G401.6 (cell line): ENCODE data around the gene ADCY5.
A peak's percentile ranks its signal among the peaks of the same experiment; 100 is the strongest.

Experiments used
- FAIRE-seq: peaks from 2 replicates; lab custom pipeline; 2012; peaks lifted over from hg19 to GRCh38; lab: Jason Lieb, UNC

Gene ADCY5

DNA sequence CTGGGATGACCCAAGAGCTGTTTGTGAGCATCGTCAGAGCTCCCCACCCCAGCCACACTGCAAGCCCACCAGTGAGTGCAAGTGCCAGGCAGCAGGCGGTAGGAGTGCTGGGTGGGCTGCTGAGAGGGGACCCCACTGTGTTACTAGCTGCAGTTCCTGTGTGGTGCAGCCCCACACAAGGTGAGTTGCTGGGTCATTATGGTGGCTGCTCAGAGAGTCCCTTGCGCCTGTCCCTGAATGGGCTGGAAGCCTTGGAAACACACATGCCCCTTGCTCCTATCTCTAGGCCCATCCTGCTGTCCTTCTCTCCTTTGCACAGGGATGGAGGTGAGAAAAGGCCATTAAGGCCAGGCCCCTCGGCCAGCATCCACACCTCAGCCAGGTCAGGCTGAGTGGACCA lies 163.4 kb downstream of the ADCY5 start:
- no peak for FAIRE-seq

DNA sequence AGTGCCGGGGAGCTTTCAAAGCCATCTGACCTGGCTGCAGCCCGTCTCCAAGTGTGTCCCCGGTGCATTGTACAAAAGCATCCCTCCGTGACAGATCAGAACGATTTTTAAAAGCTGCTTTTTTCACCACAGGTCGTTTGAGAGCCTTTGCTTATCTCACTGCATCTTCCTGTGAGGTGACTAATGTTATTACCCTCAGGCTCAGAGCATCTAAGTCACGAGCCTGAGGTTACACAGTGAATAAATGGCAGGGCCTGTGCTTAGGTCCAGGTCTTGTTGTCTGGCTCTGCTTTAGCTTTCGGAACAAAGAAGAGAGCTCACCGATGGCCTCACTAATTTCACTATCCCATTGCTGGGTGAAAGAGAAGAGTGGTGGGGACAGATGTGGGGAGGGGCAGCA lies 163.8 kb downstream of the ADCY5 start:
- FAIRE-seq: no peak

DNA sequence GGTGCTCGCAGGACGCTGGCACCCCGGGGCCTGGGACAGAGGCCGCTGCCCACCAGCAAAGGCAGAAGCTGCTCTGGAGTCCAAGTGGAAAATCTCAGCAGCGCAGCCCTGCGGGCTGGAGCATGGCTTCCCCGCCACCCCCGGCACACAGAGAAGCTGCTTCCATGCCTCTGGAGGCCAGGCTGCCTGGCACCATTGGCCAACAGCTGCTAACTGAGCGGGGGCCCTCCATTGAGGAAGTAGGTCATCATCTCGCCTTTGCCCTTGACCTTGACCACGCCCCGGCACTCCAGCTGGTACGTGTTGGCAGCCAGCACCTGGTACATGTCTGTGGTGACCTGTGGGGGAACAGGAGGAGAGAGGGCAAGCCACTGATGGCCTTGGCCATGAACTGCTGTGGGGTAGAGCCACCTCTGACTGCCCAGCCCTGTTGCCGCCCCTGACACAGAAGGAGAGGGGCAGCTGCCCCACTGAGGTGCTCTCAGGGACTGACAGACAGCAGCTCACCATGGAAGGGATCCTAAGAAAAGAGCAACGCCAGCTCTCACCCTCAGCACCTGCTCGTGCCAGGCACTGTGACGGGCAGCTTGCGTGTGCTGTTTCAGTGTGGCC lies 164.4 kb downstream of the ADCY5 start:
- no peak for FAIRE-seq

DNA sequence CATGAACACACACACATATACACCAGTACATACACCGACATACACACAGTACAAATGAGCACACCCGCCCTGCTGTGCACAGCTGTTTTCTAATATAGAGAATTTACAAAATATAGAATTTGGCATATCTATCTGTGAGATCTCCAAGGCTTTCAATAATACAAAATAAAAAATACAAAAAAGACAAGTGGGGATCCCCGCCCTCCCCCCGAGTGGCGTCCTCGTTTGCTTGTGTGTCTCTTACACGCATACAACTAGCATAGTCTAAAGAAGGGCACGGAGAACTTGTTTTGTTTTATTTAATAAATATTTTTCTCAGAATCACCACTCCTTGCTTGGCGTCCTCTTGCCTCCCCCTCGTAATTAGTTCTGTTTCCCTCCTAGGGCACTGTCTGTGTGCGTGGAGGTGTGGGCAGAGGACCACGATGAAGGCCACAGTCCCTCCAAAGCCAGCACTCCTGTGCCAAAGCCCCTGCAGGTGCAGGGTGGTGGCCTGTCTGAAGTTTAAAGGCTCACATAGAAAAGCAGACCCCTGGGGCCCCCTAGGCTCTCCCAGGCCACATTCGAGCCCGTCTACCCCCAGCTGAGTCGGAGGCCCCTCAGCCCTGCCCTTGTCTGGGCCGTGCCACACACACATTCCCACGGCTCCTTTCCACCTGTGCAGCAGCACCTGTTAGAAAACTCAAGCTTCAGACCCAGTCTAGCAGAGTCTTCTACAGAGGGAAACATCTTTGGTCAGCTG lies 165.1 kb downstream of the ADCY5 start:
- FAIRE-seq: no peak

DNA sequence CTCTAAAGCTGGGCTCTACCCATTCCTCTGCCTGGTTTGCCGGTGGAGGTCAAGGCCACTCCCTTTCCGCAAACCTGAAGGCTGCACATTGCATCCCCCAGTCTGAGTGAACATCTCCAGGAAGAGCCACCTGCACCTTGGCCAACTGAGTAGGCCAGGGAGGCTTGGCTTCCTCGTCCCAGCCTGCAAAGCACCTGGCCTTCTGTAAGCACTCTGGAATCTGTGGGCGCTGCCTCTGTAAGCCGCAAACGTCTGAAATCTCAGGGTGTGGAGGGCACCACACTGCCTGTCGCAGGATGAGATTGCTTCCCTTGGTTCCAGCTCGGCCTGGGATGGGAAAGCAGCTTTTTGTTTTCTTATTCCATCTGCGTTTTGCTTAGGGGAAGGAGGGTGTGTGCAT lies 165.8 kb downstream of the ADCY5 start:
- no peak for FAIRE-seq

DNA sequence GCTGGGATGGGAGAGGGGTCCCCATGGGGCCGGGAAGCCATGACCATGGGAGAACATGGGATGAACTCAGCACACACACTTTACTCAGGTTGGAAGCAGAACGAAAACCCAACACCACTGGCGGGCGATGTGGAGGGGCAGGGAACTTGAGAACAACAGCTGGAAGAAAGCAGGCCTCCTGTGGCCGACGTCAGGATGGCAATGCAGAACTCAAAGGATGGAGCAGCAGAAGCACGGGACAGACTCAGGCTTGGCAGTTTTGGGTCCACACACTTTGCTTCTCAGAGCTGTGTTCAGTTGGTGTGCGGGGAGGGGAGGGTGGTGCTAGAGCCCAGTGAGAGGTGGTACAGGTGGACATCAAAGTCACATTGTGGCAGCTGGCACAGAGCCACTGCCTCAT lies 166.4 kb downstream of the ADCY5 start:
- FAIRE-seq: no peak

DNA sequence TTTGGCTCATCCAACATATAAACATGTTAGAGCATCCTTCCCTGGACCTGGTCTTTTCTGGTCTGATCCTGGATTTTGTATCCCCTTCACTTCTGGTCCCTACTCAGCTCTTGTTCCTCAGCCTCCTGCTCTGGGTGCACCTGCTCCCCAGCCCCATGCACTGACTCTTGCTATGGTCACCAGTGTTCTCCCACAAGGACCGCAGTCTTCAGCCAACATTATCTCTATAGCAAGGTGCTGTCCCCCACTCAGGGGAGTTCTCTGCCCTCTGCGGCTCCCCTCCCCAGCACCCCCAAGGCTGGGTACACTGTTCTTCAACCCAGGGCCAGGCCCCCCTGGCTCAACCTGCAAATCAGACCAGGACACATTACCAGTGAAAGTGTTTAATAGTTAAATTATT lies 167.0 kb downstream of the ADCY5 start:
- FAIRE-seq: no peak

DNA sequence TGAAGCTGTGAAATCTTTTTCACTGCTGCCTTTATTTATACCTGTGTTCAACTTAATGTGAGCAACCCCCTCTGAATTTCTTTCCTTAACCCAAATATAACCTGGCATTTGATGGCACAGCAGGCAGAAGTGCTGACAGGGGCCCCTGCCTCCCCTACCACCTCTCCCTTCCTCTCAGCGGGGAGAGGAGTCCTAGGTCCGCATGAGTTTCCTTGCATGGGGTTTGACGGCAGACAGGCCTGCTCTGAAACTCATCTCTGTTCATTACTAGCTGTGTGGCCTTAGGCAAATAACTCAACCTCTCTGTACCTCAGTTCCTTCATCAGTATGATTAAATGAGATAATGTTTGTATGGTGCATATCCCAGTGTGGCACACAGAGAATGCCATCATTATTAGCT lies 167.5 kb downstream of the ADCY5 start:
- no peak for FAIRE-seq

DNA sequence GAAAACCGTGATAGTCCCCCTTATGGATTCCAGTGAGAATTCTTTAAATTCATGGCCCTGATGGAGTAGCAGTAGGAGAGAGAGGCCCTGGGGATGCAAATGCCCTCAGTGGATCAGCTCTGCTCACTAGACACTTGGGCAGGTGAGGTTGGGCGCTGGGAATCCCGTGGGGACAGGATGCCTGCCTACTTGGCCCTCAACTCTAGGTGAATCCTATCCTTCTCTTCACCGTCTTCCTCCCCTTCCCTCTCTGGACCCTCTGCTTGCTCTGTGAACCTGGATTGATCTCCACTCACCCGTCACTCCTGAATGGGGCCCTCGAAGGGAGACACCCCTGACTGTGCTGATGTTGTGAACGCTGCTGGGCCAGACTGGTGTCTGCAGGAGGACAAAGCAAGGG lies 169.8 kb downstream of the ADCY5 start:
- FAIRE-seq: no peak

DNA sequence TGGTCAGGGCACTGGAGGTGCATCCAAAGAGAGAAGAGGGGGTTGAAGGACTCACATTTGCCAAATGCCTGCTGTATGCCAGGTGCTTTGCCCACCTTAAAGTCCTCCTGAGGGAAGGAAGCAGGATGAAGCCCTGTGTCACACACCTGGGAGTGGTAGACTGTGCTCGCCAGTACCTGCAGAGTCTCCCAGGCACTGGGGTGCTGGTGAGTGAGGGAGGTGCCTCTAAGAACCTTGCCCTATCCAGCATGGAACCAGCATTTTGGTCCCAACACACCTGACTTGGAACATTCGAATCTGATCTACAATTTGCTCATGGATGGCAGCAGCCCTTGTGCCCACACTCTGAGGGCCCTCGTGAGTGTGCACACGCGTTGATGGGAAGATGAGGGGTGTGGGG lies 170.4 kb downstream of the ADCY5 start:
- no peak for FAIRE-seq

DNA sequence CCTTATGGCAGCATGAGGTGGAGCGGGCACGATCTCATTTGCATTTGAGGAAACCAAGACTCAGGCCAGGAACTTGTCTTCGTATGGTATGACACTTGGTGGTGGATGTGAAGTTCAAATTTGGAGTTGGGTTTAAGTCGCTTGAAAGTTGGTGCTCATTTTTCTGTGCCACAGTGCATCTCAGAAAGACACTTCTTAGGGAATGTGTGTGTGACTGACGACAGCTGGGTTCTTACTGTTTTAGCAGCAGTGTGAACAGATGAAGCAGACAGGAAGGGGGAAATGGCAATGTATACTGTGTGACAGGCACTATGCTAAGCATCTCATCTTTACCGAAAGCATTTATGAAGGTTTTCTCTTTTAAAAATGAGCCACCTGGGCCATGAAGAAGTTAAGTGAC lies 171.8 kb downstream of the ADCY5 start:
- FAIRE-seq: no peak

DNA sequence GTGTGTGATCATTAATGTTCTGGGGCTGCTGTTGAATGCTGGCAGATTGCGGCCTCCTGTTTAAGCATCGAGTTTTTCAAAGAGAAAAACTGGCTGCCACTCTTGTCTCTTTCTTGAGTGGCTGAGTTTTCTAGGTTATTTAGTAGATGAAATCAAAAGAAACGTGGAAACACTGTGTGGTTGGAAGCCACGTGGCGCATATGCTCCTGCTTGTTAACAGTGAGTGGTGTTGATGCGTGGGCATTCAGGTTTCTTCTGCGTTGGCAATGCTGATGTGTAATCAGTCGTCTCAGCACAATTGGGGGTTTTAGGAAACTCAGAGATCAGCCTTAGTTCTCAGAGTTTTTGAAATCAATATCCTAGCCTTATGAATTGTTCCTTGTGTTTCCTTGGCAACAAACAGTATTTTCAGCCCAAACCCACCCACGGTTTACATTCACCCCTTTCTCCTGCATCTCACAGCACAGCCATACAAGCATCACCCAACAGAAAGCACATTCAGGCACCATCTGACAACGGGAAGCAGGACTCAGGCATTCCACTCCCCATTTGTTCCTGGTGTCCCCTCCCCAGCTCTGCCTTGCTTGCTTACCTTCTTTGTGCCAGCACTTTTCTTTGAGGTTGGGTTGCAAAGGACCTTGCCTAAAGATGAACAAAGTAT lies 172.4 kb downstream of the ADCY5 start:
- no peak for FAIRE-seq

DNA sequence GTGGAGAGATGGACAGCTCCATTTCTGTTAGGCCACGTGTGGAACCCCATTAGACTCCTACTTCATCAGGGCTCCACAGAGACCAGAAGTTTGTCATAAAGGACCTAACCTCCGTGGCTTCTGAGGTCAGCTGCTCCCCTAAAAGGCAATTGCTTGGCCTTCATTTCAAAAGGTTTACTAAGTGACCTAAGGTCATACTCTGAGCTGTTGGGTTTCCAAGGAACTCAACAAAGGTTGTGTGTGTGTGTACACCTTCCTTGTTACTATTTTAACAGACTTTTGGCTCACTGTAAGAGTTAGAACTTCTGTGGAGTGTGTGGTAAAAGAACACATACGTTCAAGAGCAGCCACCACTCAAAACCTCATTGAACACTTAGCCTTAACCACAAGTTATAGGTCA lies 173.2 kb downstream of the ADCY5 start:
- no peak for FAIRE-seq

DNA sequence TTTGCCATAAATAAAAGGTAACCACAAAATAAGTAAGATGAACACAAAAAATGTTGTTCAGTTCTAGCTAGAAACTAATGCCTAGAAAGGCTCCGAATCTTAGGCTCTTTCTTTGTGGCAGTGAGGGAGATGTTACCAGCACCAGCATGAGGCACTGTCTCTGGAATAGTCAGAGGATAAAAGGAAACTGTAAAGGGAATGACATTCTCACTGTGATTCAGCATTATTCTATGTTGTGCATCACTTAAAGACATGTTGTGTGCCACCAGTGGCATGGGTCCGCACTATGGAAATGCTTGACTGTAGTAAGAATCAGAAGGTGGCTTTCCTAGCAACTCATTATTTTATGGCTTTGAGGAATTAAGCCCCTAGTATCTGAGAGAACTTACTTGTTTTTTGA lies 176.3 kb downstream of the ADCY5 start:
- no peak for FAIRE-seq

DNA sequence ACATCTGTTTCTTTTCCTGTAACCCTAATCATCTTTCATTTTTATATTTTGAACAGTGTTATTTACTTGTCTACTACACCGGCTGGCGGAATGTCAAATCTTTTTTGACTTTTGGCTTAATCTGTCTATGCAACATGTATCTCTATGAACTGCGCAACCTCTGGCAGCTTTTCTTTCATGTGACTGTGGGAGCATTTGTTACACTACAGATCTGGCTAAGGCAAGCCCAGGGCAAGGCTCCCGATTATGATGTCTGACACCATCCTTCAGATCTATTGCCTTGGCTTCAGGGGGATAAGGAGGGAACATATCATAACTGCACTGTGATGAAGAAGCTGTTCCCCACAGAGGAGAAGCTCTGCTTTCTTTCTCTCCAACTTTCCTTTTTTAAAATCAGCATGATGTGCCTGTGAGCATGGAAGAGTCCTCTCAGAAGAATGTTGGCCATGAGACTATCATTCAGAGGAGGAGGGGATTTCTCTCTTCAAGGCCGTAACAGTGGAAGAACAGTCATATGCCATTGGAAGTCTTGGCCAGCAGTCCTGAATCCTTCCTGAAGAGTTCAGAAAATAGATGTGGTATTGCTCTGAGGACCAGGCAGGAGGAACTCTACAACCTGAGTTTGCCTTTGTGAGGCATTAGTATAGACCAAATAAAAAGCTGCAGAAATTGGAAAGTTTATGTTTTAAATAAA lies 177.3 kb downstream of the ADCY5 start:
- FAIRE-seq: no peak

DNA sequence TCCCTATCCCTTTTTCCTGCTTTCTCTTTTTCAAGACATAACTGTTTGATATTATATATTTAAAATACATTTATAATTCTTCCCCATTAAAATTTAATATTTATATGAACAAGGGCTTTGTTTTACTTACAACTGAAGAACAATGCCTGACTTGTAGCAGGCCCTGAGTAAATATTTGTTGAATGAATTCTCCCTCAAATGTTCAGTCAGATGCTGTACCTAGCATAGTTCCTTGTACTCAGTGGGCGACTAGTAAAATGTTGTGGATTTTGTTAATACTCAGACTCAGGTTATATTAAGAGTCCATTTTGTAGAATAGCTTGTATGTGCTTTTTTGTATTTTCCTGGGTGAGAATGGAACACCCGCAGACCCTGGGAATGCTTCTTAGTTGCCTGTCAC lies 178.1 kb downstream of the ADCY5 start:
- no peak for FAIRE-seq

DNA sequence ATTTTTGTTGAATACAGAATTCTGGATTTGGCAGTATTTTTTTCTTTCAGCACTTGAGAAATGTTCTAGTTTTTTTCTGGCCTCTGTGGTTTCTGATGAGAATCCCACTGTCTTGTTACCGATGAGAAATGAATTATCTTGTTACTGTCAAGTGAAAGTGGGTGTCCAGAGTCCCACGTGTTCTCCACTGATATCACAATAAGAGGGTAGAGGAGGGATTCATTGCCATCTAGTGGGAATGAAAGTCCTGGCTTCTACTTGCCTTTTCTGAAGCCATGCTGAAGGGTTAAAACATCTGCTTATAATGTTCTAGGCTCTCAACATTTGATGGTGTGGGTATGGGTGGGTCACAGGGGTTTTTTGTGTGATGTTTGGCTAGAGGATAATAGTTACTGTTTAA lies 181.1 kb downstream of the ADCY5 start:
- FAIRE-seq: no peak

DNA sequence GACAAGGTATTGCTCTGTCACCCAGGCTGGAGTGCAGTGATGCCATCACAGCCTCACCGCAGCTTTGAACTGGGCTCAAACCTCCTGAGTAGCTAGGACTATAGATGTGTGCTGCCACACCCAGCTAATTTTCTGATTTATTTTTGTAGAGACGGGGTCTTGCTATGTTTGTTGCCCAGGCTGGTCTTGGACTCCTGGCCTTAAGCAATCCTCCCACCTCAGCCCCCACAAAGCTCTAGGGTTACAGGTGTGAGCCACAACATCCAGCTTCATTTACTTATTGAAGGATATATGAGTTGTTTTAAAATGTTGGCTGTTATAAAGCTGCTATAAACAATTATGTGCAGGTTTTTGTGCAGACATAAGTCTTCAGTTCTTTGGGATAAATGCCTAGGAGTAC lies 184.9 kb downstream of the ADCY5 start:
- FAIRE-seq: no peak

DNA sequence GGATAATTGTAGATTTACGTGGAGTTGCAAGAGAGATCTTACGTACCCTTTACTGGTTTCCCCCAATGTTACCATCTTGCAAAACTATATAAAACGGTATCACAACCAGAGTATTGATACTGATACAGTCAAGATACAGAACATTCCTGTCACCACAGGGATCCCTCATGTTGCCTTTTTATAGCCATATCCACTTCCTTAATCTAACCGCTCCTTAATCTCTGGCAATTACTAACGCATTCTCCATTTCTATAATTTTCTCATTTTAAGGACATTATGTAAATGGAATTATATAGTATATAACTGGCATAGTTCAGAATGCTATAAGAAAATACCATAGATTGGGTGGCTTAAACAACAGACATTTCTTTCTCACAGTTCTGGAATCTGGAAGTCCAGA lies 186.0 kb downstream of the ADCY5 start:
- no peak for FAIRE-seq

DNA sequence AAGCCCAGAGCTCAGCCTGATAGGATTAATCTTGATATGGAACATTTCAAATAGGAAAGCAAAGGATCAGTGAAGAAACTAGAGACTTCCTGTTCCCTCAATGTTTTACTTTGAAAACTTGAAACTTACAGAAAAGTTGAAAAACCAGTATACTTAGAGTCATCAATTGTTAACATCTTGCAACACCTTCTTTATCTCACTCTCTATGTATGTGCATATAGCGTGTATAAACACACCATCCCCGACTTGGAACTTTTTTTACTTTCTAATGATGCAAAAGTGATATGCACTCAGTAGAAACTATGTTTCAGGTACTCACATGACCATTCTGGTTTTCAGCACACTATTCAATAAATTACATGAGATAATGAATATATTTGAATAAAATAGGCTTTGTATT lies 186.7 kb downstream of the ADCY5 start:
- FAIRE-seq: no peak

DNA sequence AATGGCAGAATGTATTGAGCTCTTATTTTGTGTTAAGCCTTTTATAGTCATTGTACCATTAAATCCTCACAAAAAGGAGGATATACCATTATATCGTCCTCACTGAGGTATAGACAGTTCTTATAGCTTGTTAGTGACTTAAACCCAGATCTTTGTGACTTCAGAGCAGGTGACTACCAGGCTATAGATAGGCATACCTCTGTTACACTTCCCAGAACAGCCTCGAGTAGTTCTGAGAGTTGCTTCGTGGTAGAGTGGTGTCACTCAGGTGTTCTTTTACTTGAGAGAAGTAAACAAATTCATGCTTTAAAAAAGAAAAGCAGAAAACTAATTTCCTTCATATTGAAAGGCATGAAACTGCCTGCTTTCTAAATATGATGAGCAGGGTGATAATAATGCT lies 187.2 kb downstream of the ADCY5 start:
- no peak for FAIRE-seq

DNA sequence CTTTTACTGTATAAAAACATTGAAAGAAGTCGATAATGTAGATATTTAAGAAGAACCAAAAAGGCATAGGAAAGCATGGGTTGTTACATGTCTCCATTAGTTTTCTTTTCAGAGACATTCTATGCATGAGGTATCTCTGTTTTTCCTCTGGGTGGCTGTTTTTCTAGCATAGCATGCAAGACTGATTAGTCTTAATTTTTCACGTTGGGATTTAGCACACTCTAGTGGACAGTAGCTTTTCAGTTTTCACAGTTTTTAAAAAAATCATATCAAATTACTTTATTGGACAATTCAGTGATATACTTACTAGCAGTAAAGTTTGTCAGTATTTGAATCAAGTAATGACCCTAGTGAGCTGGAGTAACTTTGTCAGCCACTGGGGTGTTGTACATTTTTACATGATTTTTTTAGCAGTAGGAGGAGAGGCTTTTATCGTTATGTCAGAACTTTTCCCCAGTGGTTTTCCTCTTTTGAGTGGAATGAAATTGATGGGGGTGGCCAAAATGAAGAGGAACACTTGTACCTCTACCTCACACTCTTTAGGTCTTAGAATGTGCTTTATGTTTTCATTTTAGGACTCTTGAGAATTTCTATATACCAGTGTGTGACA lies 190.0 kb downstream of the ADCY5 start:
- FAIRE-seq: peak; percentile 97

DNA sequence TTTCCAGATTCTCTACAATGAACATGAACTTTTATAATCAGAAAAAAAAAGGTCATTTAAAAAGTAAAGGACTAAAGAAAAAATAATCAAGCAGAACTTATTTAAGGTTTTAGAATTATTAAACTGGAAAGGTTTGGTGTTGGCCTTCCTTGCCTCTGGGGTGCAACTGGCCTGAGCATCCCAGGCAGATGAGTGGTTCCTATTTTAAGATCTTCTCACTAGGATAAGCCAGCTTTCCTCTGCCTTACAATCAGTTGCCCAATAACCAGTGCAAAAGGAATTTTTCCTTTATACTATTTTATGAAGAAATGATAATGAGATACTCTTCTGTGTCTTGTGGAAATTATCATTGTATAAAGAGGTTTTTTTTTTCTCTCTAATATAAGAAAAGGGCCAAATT lies 190.5 kb downstream of the ADCY5 start:
- no peak for FAIRE-seq
